Mesenchymal stem cell (in vitro differentiated cells and primary cell): ENCODE data around the gene SLC16A4.

Experiments
- DNase-seq: peaks from one replicate; pipeline ENCODE4 v3.0.0-alpha.2; 2013
- H2AFZ ChIP-seq: one replicate; pipeline ENCODE4 v1.6.1; 2013; ENCODE audit warnings: low read depth, mild to moderate bottlenecking, control low read depth, inconsistent platforms, low read length, moderate library complexity
- H2AK5ac ChIP-seq: 2 replicates; pipeline ENCODE4 v1.6.1; 2013; ENCODE audit warnings: low read length, moderate library complexity, mild to moderate bottlenecking, inconsistent platforms; ENCODE audit not compliant: severe bottlenecking
- H2BK120ac ChIP-seq: one replicate; pipeline ENCODE4 v1.6.1; 2013; ENCODE audit warnings: low read depth, mild to moderate bottlenecking, inconsistent platforms, low read length, moderate library complexity
- H2BK12ac ChIP-seq, 2 experiments: one replicate each; pipeline ENCODE4 v1.6.1; 2013; ENCODE audit warnings: inconsistent platforms in 2 of 2, low read length in 2 of 2, mild to moderate bottlenecking in 2 of 2, moderate library complexity in 2 of 2, control low read depth in 1 of 2
- H2BK15ac ChIP-seq: one replicate; pipeline ENCODE4 v1.6.1; 2013; ENCODE audit warnings: mild to moderate bottlenecking, low read depth, inconsistent platforms; ENCODE audit not compliant: poor library complexity, severe bottlenecking
- H2BK5ac ChIP-seq: 2 replicates; pipeline ENCODE4 v1.6.1; 2013; ENCODE audit warnings: low read depth, mild to moderate bottlenecking, low read length, control low read depth, inconsistent platforms; ENCODE audit not compliant: poor library complexity, severe bottlenecking
- H3K14ac ChIP-seq, 2 experiments: one replicate each; pipeline ENCODE4 v1.6.1; 2013; ENCODE audit warnings: inconsistent platforms in 2 of 2, low read length in 2 of 2, control low read depth in 1 of 2, mild to moderate bottlenecking in 1 of 2, moderate library complexity in 1 of 2
- H3K18ac ChIP-seq, 2 experiments: one replicate each; pipeline ENCODE4 v1.6.1; 2013; ENCODE audit warnings: inconsistent platforms in 2 of 2, low read length in 2 of 2, control low read depth in 1 of 2, low read depth in 1 of 2, mild to moderate bottlenecking in 1 of 2
- H3K23ac ChIP-seq, 2 experiments: one replicate each; pipeline ENCODE4 v1.6.1; 2013; ENCODE audit warnings: inconsistent platforms in 2 of 2, low read length in 2 of 2, mild to moderate bottlenecking in 2 of 2, moderate library complexity in 2 of 2, control low read depth in 1 of 2
- H3K27ac ChIP-seq: 2 replicates; pipeline ENCODE4 v1.5.1; 2013; ENCODE audit warnings: mild to moderate bottlenecking, moderate library complexity, low read length, control low read depth, inconsistent platforms; ENCODE audit not compliant: poor library complexity, severe bottlenecking
- H3K27me3 ChIP-seq, 2 experiments: 2 replicates each; pipeline versions ENCODE4 v1.6.1 to v1.7.0; 2013; ENCODE audit warnings: low read length in 2 of 2, mild to moderate bottlenecking in 2 of 2, moderate library complexity in 2 of 2, control low read depth in 1 of 2, inconsistent platforms in 1 of 2; ENCODE audit not compliant: control insufficient read depth in 1 of 2, insufficient read depth in 1 of 2
- H3K36me3 ChIP-seq, 2 experiments: 2 replicates each; pipeline versions ENCODE4 v1.6.1 to v1.7.0; 2013; ENCODE audit warnings: low read length in 2 of 2, control low read depth in 1 of 2, inconsistent platforms in 1 of 2, low read depth in 1 of 2, mild to moderate bottlenecking in 1 of 2; ENCODE audit not compliant: insufficient read depth in 2 of 2, control insufficient read depth in 1 of 2
- H3K4ac ChIP-seq, 2 experiments: one replicate each; pipeline ENCODE4 v1.6.1; 2013; ENCODE audit warnings: inconsistent platforms in 2 of 2, low read length in 2 of 2, mild to moderate bottlenecking in 2 of 2, moderate library complexity in 2 of 2, control low read depth in 1 of 2, low read depth in 1 of 2
- H3K4me1 ChIP-seq: 2 replicates; pipeline ENCODE4 v1.6.1; 2013; ENCODE audit warnings: low read depth, low read length, control low read depth; ENCODE audit not compliant: control insufficient read depth, insufficient read depth
- H3K4me2 ChIP-seq: 2 replicates; pipeline ENCODE4 v1.6.1; 2013; ENCODE audit warnings: low read length, mild to moderate bottlenecking, inconsistent platforms; ENCODE audit not compliant: poor library complexity, severe bottlenecking
- H3K4me3 ChIP-seq, 2 experiments: 2 replicates each; pipeline versions ENCODE4 v1.5.1 to v1.7.0; 2013; ENCODE audit warnings: low read length in 2 of 2, mild to moderate bottlenecking in 2 of 2, control low read depth in 1 of 2, low read depth in 1 of 2; ENCODE audit not compliant: insufficient read depth in 1 of 2
- H3K79me1 ChIP-seq: replicated peaks from 2 replicates; pipeline ENCODE4 v1.6.1; 2013; ENCODE audit warnings: mild to moderate bottlenecking, control low read depth, low read length, inconsistent platforms; ENCODE audit not compliant: poor library complexity, severe bottlenecking
- H3K9ac ChIP-seq: 2 replicates; pipeline ENCODE4 v1.7.0; 2013; ENCODE audit warnings: mild to moderate bottlenecking, low read length, moderate library complexity
- H3K9me3 ChIP-seq: 2 replicates; pipeline ENCODE4 v1.7.0; 2013; ENCODE audit warnings: mild to moderate bottlenecking, low read length; ENCODE audit not compliant: control insufficient read depth
- H4K8ac ChIP-seq: one replicate; pipeline ENCODE4 v1.6.1; 2013; ENCODE audit warnings: inconsistent platforms, mild to moderate bottlenecking, low read length, moderate library complexity
- H4K91ac ChIP-seq: one replicate; pipeline ENCODE4 v1.6.1; 2013; ENCODE audit warnings: mild to moderate bottlenecking, low read length, inconsistent platforms
- WGBS: methylation state at CpG from one replicate; pipeline ENCODE4 v1.1.7; 2013; ENCODE audit warnings: mixed read lengths; 5-methylcytosine and 5-hydroxymethylcytosine counted together

SLC16A4 gene

GRCh38 chr1:110394493-110394820 is 3.6 kb upstream of the SLC16A4 start:
- no peak overlapping the region for H2BK12ac ChIP-seq
- no peak for DNase-seq
- H2BK15ac ChIP-seq: no peak overlapping the region
- 96% methylated on average over 3 of the region's 3 CpGs for WGBS
- no peak overlapping the region for H2AFZ ChIP-seq
- no peaks in the 10 kb centered on the region for H3K79me1 ChIP-seq
- H3K9me3 ChIP-seq: no peaks in the 10 kb centered on the region
- H3K4me3 ChIP-seq: no peak overlapping the region
- peaks cover 6% of the 10 kb centered on the region for H3K4me1 ChIP-seq
- H2BK120ac ChIP-seq: no peak overlapping the region
- H2BK5ac ChIP-seq: no peak overlapping the region
- H3K23ac ChIP-seq: no peak overlapping the region
- H4K91ac ChIP-seq: no peak overlapping the region
- H3K4ac ChIP-seq: no peak overlapping the region
- H3K27me3 ChIP-seq: no peaks in the 10 kb centered on the region
- no peak overlapping the region for H3K14ac ChIP-seq
- peak overlapping the region; percentile 9 for H2AK5ac ChIP-seq
- H3K4me2 ChIP-seq: no peak overlapping the region
- no peak overlapping the region for H4K8ac ChIP-seq
- peaks cover 13 to 22% of the 10 kb centered on the region in 2 experiments for H3K36me3 ChIP-seq
- no peak overlapping the region for H3K9ac ChIP-seq
- H3K27ac ChIP-seq: peak overlapping the region; percentile 92
- peak overlapping the region in 1 of 2 experiments; percentile 6 for H3K18ac ChIP-seq

DNA sequence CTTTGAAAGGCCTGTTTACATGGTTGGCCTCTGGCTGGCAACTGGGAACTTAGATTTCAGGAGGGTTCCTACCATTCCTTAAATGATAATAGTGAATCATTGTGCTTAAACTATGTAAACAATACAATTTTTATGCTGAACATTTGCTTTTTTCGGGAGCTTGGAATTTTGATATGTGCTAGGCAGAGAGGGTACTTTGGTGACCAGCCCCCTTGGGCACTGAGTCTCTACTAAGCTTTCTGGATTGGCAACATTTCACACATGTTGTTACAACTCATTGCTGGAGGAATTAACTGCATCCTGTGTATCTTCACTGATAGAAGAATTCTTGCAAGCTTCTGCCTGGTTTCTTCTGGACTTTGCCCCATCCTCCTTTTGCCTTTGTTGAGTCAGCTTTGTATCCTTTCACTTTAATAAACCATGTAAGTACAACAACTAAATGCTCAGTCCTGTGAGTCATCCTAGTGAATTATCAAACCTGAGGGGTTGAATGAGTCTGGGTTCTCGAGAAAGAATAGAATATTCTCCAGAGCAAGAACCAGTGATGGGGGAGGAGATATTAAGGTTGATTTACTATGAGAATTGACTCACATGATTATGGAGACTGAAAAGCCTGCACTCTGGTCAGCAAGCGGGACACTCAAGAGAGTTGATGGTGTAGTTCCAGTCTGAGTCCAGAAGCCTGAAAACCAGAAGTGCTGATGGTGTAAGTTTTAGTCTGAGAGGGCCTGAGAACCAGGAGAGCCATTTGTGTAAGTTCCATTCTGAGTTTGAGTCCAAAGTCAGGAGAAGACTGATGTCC is 3.1 kb upstream of the SLC16A4 start:
- peak overlapping the region; percentile 59 for H3K4me2 ChIP-seq
- peak overlapping the region; percentile 10 for H3K9ac ChIP-seq
- 23% methylated on average over 2 of the region's 3 CpGs for WGBS
- no peak overlapping the region for H2BK5ac ChIP-seq
- H2AK5ac ChIP-seq: no peak overlapping the region
- H3K14ac ChIP-seq: no peak overlapping the region
- H3K27ac ChIP-seq: peak overlapping the region; percentile 95
- no peak overlapping the region for H4K8ac ChIP-seq
- no peak overlapping the region for H2BK12ac ChIP-seq
- H3K4me1 ChIP-seq: peaks cover 6% of the 10 kb centered on the region
- H3K79me1 ChIP-seq: no peaks in the 10 kb centered on the region
- no peak overlapping the region for H3K23ac ChIP-seq
- H2AFZ ChIP-seq: no peak overlapping the region
- H4K91ac ChIP-seq: no peak overlapping the region
- H2BK15ac ChIP-seq: no peak overlapping the region
- no peaks in the 10 kb centered on the region for H3K9me3 ChIP-seq
- H3K18ac ChIP-seq: peak overlapping the region; percentile 6 to 19
- peaks cover 13 to 18% of the 10 kb centered on the region in 2 experiments for H3K36me3 ChIP-seq
- H2BK120ac ChIP-seq: no peak overlapping the region
- no peaks in the 10 kb centered on the region for H3K27me3 ChIP-seq
- peak; percentile 91 for DNase-seq
- no peak overlapping the region for H3K4me3 ChIP-seq
- H3K4ac ChIP-seq: peak overlapping the region in 1 of 2 experiments; percentile 24

DNA sequence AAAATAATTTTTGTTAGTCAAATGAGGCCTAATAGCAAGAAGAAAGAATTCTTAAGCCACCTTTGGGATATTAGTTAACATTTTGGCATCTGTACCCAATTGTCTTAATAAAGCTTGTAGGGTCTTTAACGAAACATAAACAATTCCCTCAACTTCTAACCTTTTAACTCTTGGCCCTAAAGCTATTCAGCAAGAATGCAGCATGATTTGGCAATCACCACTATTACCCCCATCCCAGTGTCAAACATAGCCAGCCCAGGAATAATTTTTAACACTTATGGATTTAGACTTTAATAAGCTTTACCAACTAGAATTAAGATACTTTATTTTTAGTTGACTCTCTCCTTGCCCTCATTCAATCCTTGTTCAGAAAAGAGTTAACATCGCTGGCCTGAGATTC is 2.5 kb upstream of the SLC16A4 start:
- H2AK5ac ChIP-seq: no peak overlapping the region
- H4K8ac ChIP-seq: no peak overlapping the region
- H2AFZ ChIP-seq: no peak overlapping the region
- H3K4me2 ChIP-seq: no peak overlapping the region
- peak overlapping the region in 1 of 2 experiments; percentile 19 for H3K18ac ChIP-seq
- peaks cover 10 to 18% of the 10 kb centered on the region in 2 experiments for H3K36me3 ChIP-seq
- peak overlapping the region; percentile 10 for H3K9ac ChIP-seq
- H3K27me3 ChIP-seq: no peaks in the 10 kb centered on the region
- no peak overlapping the region for H2BK5ac ChIP-seq
- no peak overlapping the region for H4K91ac ChIP-seq
- H3K23ac ChIP-seq: no peak overlapping the region
- no peak overlapping the region for H2BK15ac ChIP-seq
- no peak overlapping the region for H3K14ac ChIP-seq
- H3K4me1 ChIP-seq: peaks cover 6% of the 10 kb centered on the region
- H2BK12ac ChIP-seq: no peak overlapping the region
- H3K79me1 ChIP-seq: peaks cover 3% of the 10 kb centered on the region
- H3K27ac ChIP-seq: peak overlapping the region; percentile 95
- no peak for DNase-seq
- H3K4me3 ChIP-seq: no peak overlapping the region
- H2BK120ac ChIP-seq: no peak overlapping the region
- H3K9me3 ChIP-seq: no peaks in the 10 kb centered on the region
- no peak overlapping the region for H3K4ac ChIP-seq
- 46% methylated on average over 2 of the region's 2 CpGs for WGBS

DNA sequence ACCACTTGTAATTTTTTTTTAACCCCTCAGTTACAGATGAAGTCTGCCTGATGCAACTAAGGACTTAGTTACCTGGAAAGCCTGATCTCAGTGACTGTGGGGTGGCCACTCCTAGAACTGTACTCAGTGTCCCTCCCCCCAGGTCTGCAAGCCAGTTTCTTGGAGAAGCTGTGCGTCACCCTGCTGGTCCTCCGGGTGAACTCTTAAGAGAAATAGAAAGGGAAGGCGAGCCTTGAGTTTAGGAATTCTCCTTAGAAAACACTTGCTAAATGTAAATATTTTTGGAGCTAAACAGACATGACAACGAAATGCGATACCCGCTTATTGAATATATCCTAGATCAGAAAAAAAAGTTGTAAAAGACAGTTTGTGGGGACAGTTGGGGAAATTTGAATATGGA is 730 bp downstream of the SLC16A4 start:
- Histone ChIP-seq H3K4me2 (peak overlapping the region; percentile 78), H3K9ac (peak overlapping the region; percentile 87), H3K4me3 (peak overlapping the region in 1 of 2 experiments; percentile 69), H2BK5ac (no peak overlapping the region), H2BK15ac (no peak overlapping the region), H2BK12ac (no peak overlapping the region), H4K8ac (no peak overlapping the region), H2AFZ (no peak overlapping the region), H2BK120ac (no peak overlapping the region), H4K91ac (no peak overlapping the region), H3K79me1 (peaks cover 10% of the 10 kb centered on the region), H3K14ac (no peak overlapping the region), H3K36me3 (peaks cover 0 to 33% of the 10 kb centered on the region in 2 experiments), H3K4me1 (peaks cover 6% of the 10 kb centered on the region), H3K18ac (no peak overlapping the region), H2AK5ac (no peak overlapping the region), H3K9me3 (no peaks in the 10 kb centered on the region), H3K23ac (no peak overlapping the region), H3K4ac (no peak overlapping the region), H3K27me3 (no peaks in the 10 kb centered on the region), H3K27ac (peak overlapping the region; percentile 90)
- 72% methylated on average over 3 of the region's 6 CpGs for WGBS
- DNase-seq: peak; percentile 68
